GM06990 (cell line): ENCODE measurements around the gene SLC9A1.

Source experiments
- DNase-seq: peaks from one replicate; pipeline ENCODE4 v3.0.0-alpha.2; 2011; ENCODE audit not compliant: insufficient read length; ENCODE audit errors: extremely low read depth
- H3K27me3 ChIP-seq: replicated peaks from 2 replicates; pipeline ENCODE4 v1.6.0; 2011; ENCODE audit warnings: low read length; ENCODE audit not compliant: control insufficient read depth, insufficient read depth
- H3K36me3 ChIP-seq: 2 replicates; pipeline ENCODE4 v1.5.1; 2011; ENCODE audit warnings: low read length; ENCODE audit not compliant: control insufficient read depth, insufficient read depth
- H3K4me3 ChIP-seq: replicated peaks from 2 replicates; pipeline ENCODE4 v1.5.1; 2011; ENCODE audit warnings: low read depth, mild to moderate bottlenecking, control low read depth, low read length
- CTCF ChIP-seq: IDR thresholded peaks from 2 replicates; pipeline ENCODE4 v1.5.1; 2011; ENCODE audit warnings: low read length, control low read depth, mild to moderate bottlenecking, inconsistent platforms; ENCODE audit not compliant: insufficient read depth, poor library complexity, severe bottlenecking

Gene SLC9A1

GRCh38 chr1:27052527-27052926, 102.4 kb downstream of the SLC9A1 start:
- H3K36me3 ChIP-seq, result no peaks in the 10 kb centered on the region
- no peak overlapping the region for H3K4me3 ChIP-seq
- DNase-seq, result no peak
- no peak for TF ChIP-seq CTCF
- no peaks in the 10 kb centered on the region; the same call in 1 of the 2 replicates for H3K27me3 ChIP-seq

GRCh38 chr1:27049607-27050006, 105.3 kb downstream of the SLC9A1 start:
- H3K27me3 ChIP-seq, result no peaks in the 10 kb centered on the region
- no peak for TF ChIP-seq CTCF

GRCh38 chr1:27049100-27049499, 105.8 kb downstream of the SLC9A1 start:
- TF ChIP-seq CTCF, result no peak
- Histone ChIP-seq H3K27me3 (no peaks in the 10 kb centered on the region), H3K36me3 (no peaks in the 10 kb centered on the region), H3K4me3 (no peak overlapping the region)
- no peak for DNase-seq

More at GRCh38 chr1:27049607-27050006, 105.3 kb downstream of the SLC9A1 start:
- Histone ChIP-seq H3K36me3 (no peaks in the 10 kb centered on the region), H3K4me3 (no peak overlapping the region)
- no peak for DNase-seq
